Effector memory CD4-positive, alpha-beta T cell (primary cell): ENCODE data around the gene MGLL.

Source experiments
- DNase-seq, 3 donors: peaks; one replicate each; pipeline ENCODE4 v3.0.0-alpha.2; 2020
- H3K27ac ChIP-seq: 2 replicates; pipeline ENCODE4 v1.7.0; 2013; ENCODE audit warnings: mild to moderate bottlenecking, low read length, moderate library complexity; ENCODE audit not compliant: insufficient read depth, poor library complexity, severe bottlenecking
- H3K27me3 ChIP-seq: replicated peaks from 2 replicates; pipeline ENCODE4 v1.7.0; 2013; ENCODE audit warnings: mild to moderate bottlenecking, low read length; ENCODE audit not compliant: insufficient read depth, control insufficient read depth, poor library complexity, severe bottlenecking
- H3K36me3 ChIP-seq: 2 replicates; pipeline ENCODE4 v1.7.0; 2013; ENCODE audit warnings: mild to moderate bottlenecking, low read length, moderate library complexity; ENCODE audit not compliant: control insufficient read depth, insufficient read depth
- H3K4me1 ChIP-seq: 2 replicates; pipeline ENCODE4 v1.7.0; 2013; ENCODE audit warnings: low read length, mild to moderate bottlenecking; ENCODE audit not compliant: control insufficient read depth, insufficient read depth, poor library complexity, severe bottlenecking
- H3K4me3 ChIP-seq: 2 replicates; pipeline ENCODE4 v1.7.0; 2013; ENCODE audit warnings: low read length, low read depth, mild to moderate bottlenecking; ENCODE audit not compliant: insufficient read depth, poor library complexity, severe bottlenecking
- H3K9me3 ChIP-seq: 2 replicates; pipeline ENCODE4 v1.7.0; 2013; ENCODE audit warnings: mild to moderate bottlenecking, low read length, moderate library complexity; ENCODE audit not compliant: control insufficient read depth

Gene MGLL

DNA sequence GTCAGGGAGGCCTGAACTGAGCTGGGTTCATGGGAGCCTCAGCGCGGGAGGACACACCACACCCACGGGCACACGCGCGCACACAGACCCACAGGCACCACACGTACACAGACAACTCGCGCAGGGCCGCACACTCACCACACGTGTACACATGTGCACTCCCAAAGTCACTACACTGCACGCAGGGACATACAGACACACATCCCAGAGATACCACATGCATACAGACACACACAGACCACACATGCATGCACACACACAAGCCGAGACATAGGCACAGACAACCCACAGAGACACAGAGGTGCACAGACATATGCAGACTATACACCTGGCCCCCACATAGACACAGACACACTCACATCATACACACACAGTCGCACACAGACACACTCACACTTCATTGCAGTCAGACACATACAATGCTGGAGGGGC lies 1.1 kb upstream of the MGLL start:
- Histone ChIP-seq H3K27ac (no peak overlapping the region), H3K36me3 (no peaks in the 10 kb centered on the region), H3K4me1 (peaks cover 3% of the 10 kb centered on the region), H3K4me3 (no peak overlapping the region), H3K9me3 (no peaks in the 10 kb centered on the region), H3K27me3 (peaks cover 15% of the 10 kb centered on the region)
- no peak for DNase-seq

DNA sequence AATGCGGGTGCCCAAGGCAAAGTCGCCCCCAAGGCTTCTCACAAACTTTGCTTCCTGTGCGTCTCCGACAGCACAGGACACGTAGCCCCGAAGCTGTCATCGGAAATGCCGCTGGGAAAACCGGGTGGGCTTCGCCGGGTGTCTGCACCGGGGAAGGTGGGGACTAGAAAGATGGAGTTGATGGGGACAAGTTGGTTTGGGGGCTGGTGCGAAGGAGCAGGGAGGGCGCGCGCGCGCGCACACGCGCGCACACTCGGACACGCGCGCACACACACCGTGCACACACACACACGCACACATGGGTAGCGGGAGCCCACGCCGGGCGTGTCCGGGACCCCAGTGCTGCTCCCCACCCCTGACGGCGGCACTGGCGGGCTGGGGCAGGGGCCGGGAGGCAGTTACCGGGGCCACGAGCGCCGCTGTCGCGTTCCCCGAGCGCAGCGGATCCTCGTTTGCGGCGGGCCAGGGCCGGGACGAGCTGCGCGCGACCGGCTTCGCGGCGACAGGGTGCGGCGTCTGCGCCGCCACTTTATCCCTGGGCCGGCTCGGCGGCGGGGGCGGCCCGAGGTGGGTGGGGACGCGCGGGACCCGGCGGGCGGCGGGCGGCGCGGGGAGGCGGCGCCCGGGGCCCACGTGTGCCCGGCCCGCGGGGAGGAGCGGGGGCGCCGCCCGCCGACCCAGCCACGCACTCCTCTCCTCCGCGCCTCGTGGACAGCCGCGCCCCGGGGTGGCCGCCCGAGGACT lies 539 bp upstream of the MGLL start:
- peak overlapping the region; percentile 46 for H3K4me3 ChIP-seq
- peaks cover 3% of the 10 kb centered on the region for H3K4me1 ChIP-seq
- no peaks in the 10 kb centered on the region for H3K36me3 ChIP-seq
- H3K27ac ChIP-seq = no peak overlapping the region
- no peak for DNase-seq
- H3K27me3 ChIP-seq = peaks cover 15% of the 10 kb centered on the region
- H3K9me3 ChIP-seq = no peaks in the 10 kb centered on the region

DNA sequence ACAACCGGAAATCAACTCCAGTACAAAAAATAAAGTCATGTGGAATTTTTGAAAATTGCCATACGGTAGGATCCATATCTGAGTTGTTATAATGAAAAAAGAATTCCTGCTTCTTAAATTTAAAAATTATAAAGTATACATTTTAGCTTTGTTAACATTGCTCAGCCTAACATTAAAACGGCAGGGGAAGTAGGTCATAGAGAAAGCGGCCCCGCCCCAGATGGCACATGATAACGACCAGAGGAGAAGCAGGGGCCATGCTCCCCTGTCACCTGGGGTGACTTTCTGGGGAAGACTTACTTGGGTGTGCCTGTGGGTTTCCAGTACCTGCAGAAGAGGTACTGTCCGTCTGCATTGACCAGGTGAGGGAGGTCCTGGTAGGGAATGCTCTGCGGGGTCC lies 921 bp downstream of the MGLL start:
- Histone ChIP-seq H3K4me1 (peaks cover 3% of the 10 kb centered on the region), H3K27me3 (peaks cover 15% of the 10 kb centered on the region), H3K4me3 (no peak overlapping the region), H3K27ac (no peak overlapping the region), H3K9me3 (no peaks in the 10 kb centered on the region), H3K36me3 (no peaks in the 10 kb centered on the region)
- DNase-seq = no peak

DNA sequence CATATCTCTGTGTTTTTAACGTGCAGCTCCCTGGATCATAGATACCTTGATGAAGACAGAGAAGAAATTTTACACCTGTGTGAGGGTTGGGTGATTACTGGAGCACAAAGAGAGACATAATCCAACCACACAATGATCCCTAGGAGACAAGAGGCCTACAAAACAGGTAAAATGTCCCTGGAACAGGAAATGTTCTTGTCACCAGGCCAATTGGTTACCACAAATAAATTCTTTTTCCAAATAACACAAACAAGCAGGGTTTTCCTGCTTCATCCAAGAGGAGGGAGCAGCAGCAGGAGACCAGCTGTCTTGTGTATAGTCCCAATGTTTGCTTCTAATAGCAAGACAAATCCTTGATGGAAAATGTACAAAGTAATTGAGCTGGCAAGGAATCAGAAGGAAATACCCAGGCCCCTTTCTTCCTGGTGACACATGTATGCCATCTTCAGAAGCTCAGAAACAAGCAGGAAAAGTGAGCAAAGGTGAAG lies 1.4 kb downstream of the MGLL start:
- no peak overlapping the region for H3K4me3 ChIP-seq

DNA sequence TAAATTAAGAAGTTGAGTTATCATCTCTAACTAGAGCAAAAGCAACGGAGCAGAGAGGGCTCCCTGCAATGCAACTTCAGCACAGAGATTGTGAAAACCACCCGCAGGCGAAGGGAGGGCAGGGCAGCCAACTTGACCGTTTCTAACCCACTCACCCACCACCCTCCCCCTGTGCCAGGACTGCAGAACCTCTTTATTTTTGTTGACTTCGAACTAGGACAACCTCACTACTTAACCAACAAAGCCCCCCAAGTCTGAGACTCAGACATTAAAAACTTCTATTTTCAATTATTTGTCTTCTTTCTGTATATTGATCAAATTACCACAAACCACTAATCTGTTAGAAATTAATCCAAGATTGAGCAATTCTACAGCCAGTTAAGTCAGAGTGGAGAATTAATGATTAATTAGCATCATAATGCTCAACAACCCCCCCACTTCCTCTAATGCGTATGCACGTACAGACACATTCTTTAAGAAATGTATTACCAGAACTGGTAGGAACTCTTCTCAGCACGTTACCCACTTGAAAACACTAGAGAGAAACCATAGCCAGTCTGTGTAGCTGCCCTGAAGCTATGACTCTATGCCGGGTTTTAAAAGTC lies 2.0 kb downstream of the MGLL start:
- no peak for DNase-seq
- H3K27ac ChIP-seq = no peak overlapping the region
- H3K9me3 ChIP-seq = no peaks in the 10 kb centered on the region
- H3K27me3 ChIP-seq = peaks cover 15% of the 10 kb centered on the region
- H3K4me1 ChIP-seq = peaks cover 3% of the 10 kb centered on the region
- no peaks in the 10 kb centered on the region for H3K36me3 ChIP-seq
- H3K4me3 ChIP-seq = no peak overlapping the region

More for the DNA sequence above, 1.4 kb downstream of the MGLL start:
- H3K27me3 ChIP-seq = peaks cover 15% of the 10 kb centered on the region
- no peaks in the 10 kb centered on the region for H3K9me3 ChIP-seq
- no peak overlapping the region for H3K27ac ChIP-seq
- no peak for DNase-seq
- H3K4me1 ChIP-seq = peaks cover 3% of the 10 kb centered on the region
- H3K36me3 ChIP-seq = no peaks in the 10 kb centered on the region

DNA sequence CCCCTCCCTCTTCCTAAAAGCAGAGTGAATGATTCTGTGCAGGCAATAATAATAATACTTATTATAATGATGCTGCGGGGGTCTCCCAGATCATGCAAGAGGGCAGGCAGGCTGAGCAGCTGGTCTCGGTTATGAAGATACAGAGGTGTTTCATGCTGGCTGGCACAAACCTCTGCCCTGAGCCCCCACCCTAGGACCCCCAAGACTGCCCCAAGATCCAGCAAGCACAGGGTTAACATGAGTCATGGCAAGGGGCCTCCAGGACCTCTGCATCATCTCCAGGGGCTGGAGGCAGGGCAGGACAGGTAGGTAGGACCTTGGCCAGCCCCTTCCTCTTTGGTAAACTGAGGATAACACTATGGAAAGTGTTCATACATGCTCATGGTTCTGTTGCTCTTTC lies 2.7 kb downstream of the MGLL start:
- Histone ChIP-seq H3K4me3 (no peak overlapping the region), H3K9me3 (no peaks in the 10 kb centered on the region), H3K4me1 (peaks cover 3% of the 10 kb centered on the region), H3K36me3 (no peaks in the 10 kb centered on the region), H3K27ac (no peak overlapping the region), H3K27me3 (peaks cover 15% of the 10 kb centered on the region)
- no peak for DNase-seq

DNA sequence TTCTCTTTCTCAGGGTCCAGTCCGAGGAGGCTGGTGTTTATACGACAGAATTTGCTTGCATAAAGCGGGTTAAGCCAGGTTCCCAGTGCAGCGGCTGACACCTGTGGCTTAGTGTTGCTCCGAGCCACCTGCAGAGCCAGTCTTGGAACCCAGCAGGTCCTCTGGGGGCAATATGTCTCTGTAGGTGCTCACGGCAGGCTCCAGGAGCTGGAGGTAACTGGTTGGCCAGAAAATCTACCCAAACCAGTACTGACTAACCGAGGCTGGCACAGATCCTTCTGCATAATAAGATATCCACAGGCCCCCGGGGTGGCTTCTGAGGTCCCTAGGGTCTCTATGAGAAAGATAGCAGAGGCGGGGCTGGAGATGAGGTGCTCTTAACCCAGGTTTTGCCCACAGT lies 3.2 kb downstream of the MGLL start:
- no peaks in the 10 kb centered on the region for H3K9me3 ChIP-seq
- DNase-seq = no peak
- H3K27me3 ChIP-seq = peaks cover 15% of the 10 kb centered on the region
- no peak overlapping the region for H3K27ac ChIP-seq
- H3K36me3 ChIP-seq = no peaks in the 10 kb centered on the region
- H3K4me1 ChIP-seq = peaks cover 3% of the 10 kb centered on the region
- no peak overlapping the region for H3K4me3 ChIP-seq

DNA sequence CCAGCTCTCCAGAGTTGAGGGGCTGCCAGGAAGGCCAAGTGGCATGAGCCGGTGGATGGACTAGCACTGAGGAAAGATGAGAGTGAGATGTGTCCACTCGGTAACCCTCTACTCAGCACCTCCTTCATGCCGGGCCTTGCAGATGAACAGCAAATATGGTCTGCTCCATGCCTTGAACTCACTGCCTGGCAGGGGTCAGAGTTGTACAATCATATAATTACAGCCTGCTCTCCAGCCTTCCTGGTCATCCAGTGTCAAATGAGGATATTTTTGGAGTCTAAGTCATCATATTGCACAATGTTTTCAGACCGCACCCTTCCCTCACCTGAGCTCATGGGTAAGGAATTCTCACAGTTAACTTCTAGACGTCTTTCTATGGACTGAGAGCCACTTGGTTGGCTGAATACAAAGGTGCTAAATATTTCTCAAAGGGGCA lies 4.9 kb downstream of the MGLL start:
- Histone ChIP-seq H3K36me3 (no peaks in the 10 kb centered on the region), H3K4me1 (no peaks in the 10 kb centered on the region)

DNA sequence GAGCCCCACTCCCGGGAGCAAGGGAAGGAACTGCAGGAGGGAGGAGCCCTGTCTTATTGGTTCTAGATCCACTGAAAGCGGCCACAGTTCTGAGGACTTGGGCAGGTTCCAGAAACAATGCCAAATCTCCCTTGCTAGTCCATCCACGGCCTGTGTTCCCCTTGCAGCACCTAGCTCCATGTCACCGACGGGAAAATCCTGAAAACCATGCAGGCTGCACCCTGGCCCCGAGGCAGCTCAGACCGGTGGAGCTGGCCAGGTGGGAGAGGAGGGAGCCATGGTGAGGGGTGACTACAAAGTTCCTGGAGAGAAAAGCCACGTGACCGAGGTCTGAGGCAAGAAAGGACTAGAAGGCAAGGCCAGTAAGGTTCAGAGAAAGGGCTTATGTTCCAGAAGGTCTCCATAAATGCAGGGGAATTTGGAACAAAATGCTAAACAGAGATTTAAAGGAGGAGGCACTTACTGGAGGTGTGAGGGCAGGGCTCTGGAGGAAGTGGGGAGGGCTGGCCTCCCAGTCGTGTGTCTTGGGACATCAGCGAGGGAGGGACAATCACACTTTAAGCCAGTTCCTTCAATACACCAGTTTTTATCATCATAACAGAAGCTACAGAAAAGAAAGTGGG lies 5.4 kb downstream of the MGLL start:
- Histone ChIP-seq H3K9me3 (no peaks in the 10 kb centered on the region), H3K27ac (no peak overlapping the region), H3K36me3 (no peaks in the 10 kb centered on the region), H3K4me3 (no peak overlapping the region), H3K27me3 (peaks cover 5% of the 10 kb centered on the region), H3K4me1 (no peaks in the 10 kb centered on the region)
- no peak for DNase-seq

More for the DNA sequence above, 4.9 kb downstream of the MGLL start:
- H3K9me3 ChIP-seq = no peaks in the 10 kb centered on the region
- peaks cover 10% of the 10 kb centered on the region for H3K27me3 ChIP-seq
- DNase-seq = no peak
- no peak overlapping the region for H3K4me3 ChIP-seq
- no peak overlapping the region for H3K27ac ChIP-seq
